NCI-H1417 (cell line): Measurements from ENCODE around the gene NRG3.

Experiments used
- DNase-seq, 3 experiments: peaks; one replicate each; lab custom pipeline; 2025; lab: John Stamatoyannopoulos, UW

The NRG3 gene

DNA sequence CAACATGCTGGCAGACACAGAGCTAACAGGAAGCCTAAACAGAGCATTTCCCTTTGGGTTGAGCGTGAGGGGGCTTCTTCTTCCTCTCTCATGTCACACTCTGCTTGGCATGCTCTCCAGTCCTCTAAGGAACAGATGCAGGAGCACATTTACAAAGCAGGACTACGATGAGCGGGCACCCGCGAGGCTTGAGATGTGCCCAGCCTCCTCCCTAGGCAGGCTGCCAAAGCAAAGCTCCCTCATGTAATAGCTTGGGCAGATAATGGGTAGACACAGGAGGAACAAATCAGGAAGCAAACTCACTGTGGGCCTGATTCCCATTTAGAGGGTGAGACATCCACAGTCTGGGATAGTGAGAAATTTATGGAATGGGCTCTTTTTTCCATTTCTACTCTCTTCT lies 519.1 kb downstream of the NRG3 start:
- DNase-seq = peak in 1 of 3 experiments; percentile 5

DNA sequence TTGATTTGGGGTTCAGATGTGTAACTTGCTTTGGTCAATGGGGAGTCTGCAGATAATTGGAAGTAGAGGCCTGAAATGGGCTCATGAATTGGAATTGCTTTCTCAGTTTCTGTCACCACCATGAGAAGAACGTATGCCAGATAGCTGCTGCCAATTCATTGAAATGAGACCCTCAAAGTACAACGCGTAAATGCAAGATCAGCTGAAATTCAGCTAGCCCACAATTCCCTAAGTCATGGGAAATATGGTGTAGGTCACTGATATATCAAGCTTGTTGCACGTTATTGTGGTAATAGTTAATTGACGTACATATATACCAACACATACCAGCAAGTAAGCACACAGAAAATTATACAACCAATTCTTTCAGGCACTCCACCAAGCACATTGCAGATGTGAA lies 520.0 kb downstream of the NRG3 start:
- no peak for DNase-seq

DNA sequence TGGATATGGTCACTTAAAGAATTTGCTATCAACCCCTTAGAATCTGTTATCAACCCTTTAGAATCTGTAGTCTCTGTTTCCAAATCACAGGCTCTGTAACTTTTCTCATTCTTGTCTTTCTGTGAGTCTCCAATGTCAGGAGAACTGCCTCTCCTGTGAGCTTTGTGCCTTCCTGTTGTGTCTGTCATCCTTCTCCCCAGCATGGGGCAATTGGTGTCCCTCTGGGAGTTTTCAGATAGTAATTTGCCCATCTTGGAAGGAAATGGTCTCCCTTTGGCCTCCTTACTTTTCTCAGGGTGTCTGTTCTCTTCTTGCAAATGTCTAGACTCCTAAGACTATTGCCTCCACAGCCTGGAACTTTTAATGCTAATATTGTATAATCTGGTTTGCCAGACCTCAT lies 521.9 kb downstream of the NRG3 start:
- no peak for DNase-seq

DNA sequence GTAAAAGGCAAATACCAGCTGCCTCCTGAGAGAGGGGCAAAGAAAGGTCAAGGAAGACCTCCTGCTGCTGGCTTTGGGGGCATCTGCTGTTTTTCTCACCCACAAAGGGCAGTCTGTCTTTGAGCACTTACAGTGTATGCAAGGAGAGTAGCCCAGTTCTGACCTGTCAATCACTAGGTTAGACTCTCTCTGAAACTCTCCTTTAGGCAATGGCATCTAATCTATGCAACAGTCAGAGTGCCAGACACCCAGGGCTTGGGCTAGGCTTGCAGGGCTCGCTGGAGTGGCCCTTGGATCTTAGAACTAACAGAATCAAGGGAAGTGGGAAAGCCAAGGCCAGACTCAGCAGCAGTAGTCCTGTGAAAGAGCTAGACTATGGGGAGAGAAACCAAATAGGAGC lies 522.9 kb downstream of the NRG3 start:
- peak in 1 of 3 experiments; percentile 1 for DNase-seq

DNA sequence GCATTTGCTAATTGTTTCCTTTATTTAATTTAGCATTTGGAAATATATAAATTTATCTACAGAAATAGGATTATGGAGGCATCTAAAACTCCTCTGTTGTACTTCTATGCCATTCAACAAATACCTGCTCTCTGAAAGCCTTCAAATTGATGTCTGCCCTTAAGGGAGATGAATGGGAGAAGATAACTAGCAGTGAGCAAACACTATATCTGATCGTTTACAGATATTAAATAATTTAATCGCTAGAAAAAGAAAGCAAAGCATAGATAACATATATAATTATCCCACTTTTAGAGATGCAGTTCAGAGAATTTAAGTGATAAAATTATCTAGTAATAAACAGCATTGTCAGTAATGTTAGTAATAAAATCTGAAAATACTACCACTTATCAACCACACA lies 524.9 kb downstream of the NRG3 start:
- DNase-seq = peak in 1 of 3 experiments; percentile 24

DNA sequence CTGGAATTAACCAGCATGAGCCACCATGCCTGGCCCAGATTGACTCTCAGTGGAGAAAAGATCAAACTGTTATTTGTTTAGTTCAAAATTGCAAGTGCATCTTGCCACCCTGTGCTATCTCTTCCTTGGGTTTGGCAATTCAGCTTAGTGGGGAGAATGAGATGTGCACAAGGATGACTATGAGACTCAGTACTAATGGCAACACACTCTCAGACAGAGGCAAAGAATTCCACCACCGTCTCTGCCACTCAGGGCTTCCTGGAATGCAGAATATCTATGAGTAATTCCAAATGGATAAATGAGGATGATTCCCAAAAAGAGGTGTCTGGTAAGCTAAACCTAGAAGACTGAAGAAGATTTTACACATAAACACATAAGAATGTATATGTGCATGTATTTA lies 525.8 kb downstream of the NRG3 start:
- DNase-seq = no peak

DNA sequence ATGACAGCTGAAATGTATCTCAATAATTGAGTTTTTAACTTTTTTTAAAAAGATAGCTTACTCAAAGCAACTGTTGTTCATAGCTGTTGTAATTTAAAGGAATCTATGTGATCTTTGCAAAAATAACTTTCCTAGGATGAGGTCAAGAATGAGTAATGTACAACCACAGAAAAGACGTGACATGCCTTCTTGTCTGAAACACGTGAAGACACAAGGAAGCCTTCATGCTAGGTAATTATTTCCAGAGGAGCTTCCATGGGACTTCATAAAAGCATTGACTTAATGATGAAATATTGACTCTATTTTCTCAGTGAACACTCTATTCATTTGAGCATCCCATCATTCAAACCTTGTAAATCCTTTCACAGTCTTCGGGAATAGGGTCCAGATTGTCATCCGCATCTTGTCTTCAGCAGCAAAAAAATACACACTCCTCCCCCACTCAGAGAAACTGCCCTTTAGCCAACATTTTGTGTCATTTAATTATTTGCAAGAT lies 528.0 kb downstream of the NRG3 start:
- DNase-seq = no peak

DNA sequence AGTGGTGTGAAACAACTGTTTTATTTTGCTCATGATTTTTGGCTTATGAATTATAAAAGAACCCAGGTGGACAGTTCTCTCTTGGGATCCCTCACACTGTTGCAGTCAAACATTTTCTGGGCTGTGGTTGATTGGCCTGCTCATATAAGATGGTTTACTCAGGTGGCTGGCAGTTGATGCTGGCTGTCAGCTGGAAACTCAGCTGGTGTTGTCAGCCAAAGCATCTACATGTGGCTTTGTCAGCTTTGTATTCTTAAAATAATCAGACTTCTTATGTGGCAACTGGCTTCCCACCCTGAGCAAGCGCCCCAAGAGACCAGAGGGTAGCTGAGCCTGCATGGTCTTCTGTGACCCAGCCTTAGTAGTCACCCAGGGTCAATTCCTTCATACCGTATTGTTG lies 534.7 kb downstream of the NRG3 start:
- DNase-seq = no peak

DNA sequence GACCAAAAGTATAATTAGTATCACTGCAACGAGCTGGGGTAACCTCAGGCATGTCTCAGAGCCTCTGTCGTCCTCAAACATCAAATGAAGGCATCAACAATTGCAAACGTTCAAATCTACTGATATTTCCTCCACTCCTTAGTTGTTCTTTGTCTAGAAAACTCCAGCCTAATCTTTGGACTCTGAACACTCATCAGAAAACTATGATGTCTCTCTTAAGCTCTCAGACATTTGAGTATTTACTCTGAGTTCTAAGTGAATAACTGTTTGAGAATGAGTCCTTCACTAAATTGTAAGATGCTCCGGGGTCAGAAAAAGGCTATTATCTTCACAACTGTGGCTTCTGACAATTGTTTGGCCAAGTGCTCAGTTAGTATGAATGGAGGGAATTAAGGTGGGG lies 536.4 kb downstream of the NRG3 start:
- no peak for DNase-seq

DNA sequence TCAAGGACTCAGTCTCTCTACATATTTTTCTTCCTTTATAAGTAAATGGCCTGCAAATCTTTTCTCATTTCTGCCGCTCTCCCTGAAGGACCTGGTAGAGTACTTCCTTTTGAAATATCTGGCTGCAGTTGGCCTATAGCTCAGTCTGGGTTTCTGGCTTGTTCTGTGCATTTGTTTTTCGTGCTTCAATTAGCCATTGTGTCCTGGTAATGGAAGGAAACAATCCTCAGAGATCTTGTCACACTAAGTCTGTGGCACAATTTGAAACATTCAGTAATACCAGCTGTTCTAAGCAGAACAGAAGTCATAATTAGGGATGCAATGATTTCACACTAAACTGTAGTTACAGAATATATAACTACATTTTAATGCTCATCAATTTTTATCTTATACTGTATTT lies 545.0 kb downstream of the NRG3 start:
- no peak for DNase-seq

DNA sequence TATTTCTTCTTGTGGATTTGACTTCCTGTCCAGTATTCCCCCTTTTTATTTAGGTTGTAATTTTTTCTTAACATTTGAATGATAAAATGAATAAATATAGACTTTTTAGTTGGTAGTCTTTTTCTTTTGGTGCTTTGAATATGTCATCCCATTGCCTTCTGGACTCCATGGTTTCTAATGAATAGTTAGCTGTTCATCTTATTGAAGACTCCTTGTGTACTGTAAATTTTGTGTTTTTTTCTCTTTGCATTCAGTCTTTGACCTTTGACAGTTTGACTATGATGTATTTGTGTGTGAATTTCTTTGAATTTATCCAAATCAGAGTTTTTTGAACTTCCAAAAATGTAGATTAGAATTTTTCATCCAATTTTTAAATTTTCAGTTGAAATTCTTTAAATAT lies 554.3 kb downstream of the NRG3 start:
- no peak for DNase-seq

DNA sequence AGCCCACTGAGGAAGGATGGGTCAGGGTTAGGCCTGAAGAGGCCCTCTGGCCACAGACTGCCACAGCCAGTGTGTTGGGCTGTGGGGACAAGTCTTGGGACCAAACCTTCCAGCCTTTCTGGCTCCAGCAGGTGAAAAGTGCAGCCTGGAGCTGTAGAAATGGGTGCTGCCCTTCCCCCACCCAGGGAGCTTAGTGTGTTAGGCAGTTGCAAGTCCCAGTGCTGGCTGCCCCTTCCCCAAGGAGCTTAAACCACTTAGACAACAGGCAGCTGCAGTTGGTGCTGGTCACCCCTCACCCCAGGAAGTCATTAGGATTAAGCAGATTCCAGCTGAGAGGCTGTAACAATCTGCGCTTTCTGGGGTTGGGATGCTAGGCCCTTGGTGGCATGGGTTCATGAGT lies 563.3 kb downstream of the NRG3 start:
- no peak for DNase-seq

DNA sequence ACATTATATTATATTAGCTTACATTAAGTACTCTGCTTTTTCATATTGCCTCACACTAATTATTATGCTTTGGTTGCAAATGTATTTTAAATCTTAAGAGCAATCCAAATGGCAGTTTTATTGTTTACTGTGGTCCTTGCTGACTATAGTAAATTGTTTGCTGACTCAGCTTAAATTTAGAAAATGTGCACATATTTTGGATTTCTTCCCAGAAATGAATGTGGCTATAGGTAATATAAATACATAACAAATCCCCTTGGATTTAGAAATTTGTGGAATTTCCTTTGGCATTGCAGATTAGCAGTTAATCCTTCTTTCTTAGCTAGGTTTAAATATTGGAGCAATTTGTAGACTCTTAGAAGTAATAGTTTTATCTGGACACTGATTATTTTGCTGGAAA lies 565.8 kb downstream of the NRG3 start:
- no peak for DNase-seq

DNA sequence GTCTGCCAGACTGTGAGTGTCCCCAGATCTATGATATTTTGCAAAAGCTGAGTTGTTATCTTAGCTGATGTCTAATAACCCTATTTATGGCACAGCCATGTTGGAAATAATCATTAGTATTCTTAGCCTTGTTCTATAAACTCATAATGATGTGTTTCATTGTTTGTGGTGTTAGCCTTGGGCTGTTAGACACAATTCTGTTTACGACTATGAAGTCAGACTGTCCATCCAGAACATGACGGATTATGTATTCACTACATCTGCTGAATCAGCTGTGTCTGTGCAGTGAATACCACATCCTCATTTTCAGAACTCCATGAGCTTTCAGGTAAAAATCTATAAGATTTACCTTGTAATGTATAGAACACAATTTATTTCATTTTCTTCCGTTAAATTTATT lies 577.1 kb downstream of the NRG3 start:
- peak in 1 of 3 experiments; percentile 55 for DNase-seq

DNA sequence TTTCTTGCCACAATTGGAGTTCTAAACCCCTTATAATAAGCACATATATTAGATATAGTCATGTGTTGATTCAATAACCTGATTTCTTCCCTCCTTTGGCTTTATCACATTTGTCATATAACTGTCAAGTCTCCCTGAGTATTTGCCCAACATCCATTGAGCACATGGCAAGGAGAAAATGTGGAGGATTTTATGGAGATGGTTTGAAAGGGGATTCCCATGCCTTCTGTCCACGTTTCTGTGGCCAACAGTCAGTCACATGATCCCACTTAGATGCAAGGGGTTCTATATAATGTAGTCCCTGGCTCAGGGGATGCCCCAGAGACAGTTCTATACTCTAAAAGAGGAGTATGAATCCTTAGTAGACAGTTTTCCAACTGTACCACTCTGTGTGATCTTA lies 577.7 kb downstream of the NRG3 start:
- no peak for DNase-seq

DNA sequence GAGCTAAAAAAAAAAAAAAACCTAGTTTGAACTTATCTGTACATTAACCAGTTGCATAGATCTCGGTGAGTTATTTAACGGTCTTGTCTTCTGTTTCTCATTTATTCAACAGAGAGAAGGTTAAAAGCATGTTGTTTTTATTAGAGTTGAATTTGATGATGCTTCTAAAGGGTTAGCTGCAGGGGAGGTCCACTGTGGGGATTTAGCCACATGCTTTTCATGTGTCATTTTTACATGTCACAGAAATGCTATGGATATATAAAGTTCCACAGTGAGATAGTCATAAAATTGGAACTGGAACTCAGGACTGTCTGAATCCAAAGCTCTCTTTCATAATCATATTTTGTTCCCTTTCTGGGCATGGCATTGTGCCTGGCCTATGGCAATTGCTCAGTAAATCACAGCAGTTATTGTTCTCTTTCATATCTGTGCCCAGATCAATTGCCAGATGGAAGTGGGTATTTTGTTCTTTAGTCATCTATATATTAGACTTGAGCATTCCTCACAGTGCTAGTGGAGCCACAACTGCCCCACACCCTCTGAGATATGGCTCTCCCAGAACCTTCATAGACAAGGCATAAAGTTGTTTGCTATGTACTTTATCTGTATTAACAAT lies 578.8 kb downstream of the NRG3 start:
- DNase-seq = no peak

DNA sequence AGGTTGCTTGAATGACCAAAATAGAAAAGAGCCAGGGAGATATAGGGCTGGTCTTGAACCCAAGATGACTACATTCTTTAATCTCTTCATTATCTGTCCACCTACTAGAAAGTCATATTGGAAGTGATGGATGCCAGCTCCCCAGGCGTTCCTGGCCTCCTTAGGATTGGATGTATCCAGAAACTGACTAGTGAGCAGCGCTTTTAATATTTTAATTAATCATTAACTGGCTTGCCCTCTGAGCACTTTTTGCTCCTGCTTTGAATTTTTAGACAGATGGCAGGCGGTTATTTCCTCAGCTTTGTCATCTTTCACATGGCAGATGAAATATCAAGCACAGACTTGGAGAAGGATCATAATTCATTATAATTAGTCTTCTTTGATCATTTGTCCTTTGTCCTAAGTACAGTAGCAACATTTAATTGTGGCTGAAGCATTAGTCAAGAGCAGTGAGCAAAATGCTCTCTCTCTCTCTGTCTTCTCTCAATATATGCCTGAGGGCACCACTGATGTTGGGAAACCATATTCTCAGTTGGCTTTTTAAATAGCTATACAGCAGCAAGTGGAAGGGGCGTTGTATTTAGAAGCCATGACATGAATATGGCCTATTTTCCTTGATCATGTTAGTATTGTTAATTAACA lies 588.0 kb downstream of the NRG3 start:
- DNase-seq = peak in 1 of 3 experiments; percentile 62

DNA sequence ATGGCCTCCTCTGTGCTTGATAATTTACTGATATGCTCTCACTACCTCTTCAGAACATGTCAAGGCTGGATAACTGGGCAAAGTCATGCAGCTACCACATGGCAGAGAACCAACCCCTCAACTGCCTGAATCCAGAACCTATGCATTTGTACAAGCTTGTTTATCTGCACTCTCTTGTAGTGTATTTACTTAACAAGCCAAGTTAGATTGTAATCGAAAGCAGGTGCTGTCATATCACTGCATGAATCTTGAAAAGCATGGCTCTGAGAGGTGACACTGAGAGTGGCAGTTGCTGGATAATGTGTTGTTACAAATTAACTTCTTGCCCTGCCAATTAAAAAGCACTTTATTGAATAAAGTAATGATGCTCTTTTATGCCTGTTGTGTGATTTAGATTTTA lies 588.6 kb downstream of the NRG3 start:
- peak in 1 of 3 experiments; percentile 54 for DNase-seq

DNA sequence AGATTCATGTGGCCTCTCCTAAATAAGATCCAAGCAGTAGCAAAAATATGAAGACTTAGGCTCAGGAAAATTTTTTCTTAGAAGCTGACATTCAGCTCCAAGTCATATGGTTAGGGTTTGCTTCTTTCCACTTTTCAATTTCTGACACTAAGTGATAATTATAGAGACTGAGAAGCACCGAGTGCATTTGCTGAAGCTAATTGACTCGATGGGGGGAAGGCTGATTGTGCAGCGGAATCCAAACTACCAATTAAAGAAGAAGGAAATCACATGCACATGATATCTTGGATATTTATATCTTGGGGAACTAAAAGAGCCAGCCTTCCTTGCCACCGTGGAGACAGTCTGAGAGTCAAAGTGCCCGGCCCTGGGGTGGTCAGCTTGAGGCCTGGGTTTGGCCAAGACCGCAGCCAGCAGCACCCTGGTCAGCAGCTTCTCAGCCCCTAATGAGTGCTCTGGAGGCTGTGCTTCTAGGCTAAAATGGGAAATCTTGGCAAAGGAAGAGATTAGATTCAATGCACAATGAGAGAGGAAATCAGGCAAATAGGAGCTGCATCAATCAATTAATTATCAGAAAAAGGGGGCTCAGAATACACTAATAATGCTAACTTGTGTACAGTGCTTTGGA lies 589.3 kb downstream of the NRG3 start:
- peak in 1 of 3 experiments; percentile 20 for DNase-seq

DNA sequence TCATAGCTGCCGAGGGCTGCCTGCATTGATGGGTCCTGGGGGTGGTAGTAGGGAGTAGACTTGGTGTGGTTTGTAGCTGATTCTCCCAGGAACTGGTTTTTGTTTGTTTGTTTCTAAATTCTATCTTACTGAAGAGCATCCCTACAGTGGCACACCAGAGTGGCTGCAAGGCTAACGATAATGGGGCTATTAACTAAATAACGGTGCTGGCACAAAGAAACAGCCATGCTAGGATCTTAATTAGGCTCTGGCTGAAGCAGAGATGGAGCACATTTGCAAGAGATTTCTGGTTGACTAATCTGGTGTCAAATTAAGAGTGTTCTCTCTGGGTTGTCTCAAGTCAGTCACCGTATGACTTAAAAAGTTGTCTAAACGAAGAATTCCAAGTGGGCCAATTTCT lies 590.0 kb downstream of the NRG3 start:
- DNase-seq = peak in 1 of 3 experiments; percentile 29

DNA sequence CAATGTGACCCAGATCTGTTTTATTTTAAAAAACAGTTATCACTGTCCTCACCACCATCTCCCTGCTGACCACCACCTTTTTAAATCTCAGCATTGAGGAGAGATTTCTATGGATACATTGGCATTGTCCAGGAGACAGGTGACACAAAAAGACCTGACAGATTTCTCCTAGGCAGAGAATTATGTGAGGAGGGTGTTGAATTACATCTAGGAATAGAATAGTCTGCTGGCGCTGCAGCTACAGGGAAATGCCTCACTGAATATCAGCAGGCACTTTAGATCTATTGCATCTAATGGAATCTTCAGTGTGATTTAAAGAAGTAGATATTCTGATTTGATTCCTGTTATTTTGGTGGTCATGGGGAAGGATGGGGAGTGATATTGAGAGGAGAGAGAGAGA lies 593.5 kb downstream of the NRG3 start:
- no peak for DNase-seq

DNA sequence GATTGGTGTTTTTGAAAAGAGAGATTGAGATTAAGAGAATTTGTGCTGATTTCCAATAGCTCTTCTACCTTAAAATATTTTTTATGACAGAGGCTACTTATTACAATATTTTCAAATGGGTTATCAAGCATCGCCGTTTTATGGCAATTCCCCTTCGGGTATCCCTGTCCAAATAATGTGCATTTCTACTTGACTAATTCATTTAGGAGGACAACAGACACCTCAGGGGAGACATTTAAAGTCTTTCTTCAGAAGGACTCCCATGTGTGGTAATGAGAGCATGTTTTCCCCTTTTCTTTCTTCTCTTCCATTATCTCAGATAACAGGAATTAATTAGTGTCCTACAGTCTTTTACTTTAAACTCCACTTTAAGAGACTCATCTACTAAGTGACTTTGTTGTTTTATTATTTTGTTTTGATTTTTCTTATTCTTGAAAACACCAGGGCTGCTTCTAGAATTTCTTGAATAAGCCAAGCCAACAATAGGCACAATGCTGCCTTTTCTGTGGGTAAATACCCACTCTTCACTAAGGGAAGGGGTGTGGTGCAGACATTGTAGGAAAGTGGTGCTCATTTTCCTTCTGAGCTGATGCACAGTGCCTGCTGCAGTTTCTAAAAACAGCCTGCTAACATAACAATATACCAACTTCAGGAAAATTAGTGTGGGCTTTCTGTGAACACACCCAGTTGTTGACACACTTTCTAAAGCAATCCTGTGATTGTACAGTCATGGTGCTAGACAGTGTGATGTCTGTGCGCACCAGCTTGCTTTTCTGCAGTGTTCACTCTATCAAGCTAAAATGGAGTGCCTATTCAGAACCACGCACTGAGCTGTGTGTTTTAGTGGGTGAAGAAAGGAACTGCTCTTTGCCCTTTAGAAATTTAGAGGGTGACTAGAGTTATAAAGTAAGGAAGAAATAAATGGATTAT lies 597.7 kb downstream of the NRG3 start:
- no peak for DNase-seq
